AG04450 (cell line): ENCODE measurements around the gene IL1RAPL1. TPM values are rescaled to one million over a fixed set of nuclear protein-coding genes. Genes with fewer than 3 reads are reported as not detected.
A peak's percentile ranks its signal among the peaks of the same experiment; 100 is the strongest.

Source experiments
- CTCF ChIA-PET: fragments of 300-600, 350-600 bp; formaldehyde crosslinking; extraction: SDS; loops from one replicate; lab custom pipeline; 2022; ENCODE audit warnings: antibody characterized with exemption, inconsistent platforms; lab: Charles Lee
- POLR2A ChIA-PET: fragments of 350-600 bp; formaldehyde crosslinking; extraction: SDS; loops from one replicate; lab custom pipeline; 2021; ENCODE audit warnings: antibody characterized with exemption, inconsistent platforms; lab: Yijun Ruan, JAX
- DNase-seq: peaks from one replicate; pipeline ENCODE4 v3.0.0-alpha.2; 2011; ENCODE audit warnings: low read depth, low spot score
- H3K27ac ChIP-seq: one replicate; pipeline ENCODE4 v1.5.1; 2012; ENCODE audit warnings: low read depth, low read length, control low read depth
- H3K27me3 ChIP-seq: one replicate; pipeline ENCODE4 v1.6.0; 2012; ENCODE audit warnings: low read length; ENCODE audit not compliant: control insufficient read depth, insufficient read depth
- H3K4me3 ChIP-seq: 2 replicates; pipeline ENCODE4 v1.5.1; 2011; ENCODE audit warnings: mild to moderate bottlenecking, low read depth, low read length, control low read depth
- H3K9me3 ChIP-seq: 2 replicates; pipeline ENCODE4 v1.5.1; 2012; ENCODE audit warnings: low read length; ENCODE audit not compliant: control insufficient read depth, insufficient read depth
- CTCF ChIP-seq: IDR thresholded peaks from 2 replicates; pipeline ENCODE4 v1.5.1; 2011; ENCODE audit warnings: low read depth, low read length, control low read depth, inconsistent platforms
- polyA plus RNA-seq: library from polyadenylated mRNA; depleted of rRNA; stranded (reverse); fragments of >200 nt; gene quantifications from 2 replicates; pipeline ENCODE4 v1.2.3, GENCODE V29; 2011

IL1RAPL1 gene
- polyA plus RNA-seq, 1 experiment: 0.93 TPM

GRCh38 chrX:29641461-29641860, 1054.2 kb downstream of the IL1RAPL1 start:
- Histone ChIP-seq H3K27ac (no peak overlapping the region), H3K4me3 (no peak overlapping the region), H3K27me3 (no peaks in the 10 kb centered on the region), H3K9me3 (no peaks in the 10 kb centered on the region)
- CTCF ChIA-PET: no interaction called here
- TF ChIP-seq CTCF: no peak
- no peak for DNase-seq
- POLR2A ChIA-PET: no interaction called here

GRCh38 chrX:29643181-29643580, 1055.9 kb downstream of the IL1RAPL1 start:
- TF ChIP-seq CTCF: no peak
- ChIA-PET POLR2A (interaction anchor here (0.6 kb wide), 1 partner anchor 1127 kb away, joined by 3 read pairs; no protein-coding TSS in a partner anchor), CTCF (no interaction called here)
- no peak for DNase-seq
- Histone ChIP-seq H3K9me3 (no peaks in the 10 kb centered on the region), H3K4me3 (no peak overlapping the region), H3K27ac (no peak overlapping the region), H3K27me3 (no peaks in the 10 kb centered on the region)

GRCh38 chrX:29648161-29648560, 1060.9 kb downstream of the IL1RAPL1 start:
- DNase-seq: no peak
- Histone ChIP-seq H3K9me3 (no peaks in the 10 kb centered on the region), H3K27ac (no peak overlapping the region), H3K27me3 (no peaks in the 10 kb centered on the region), H3K4me3 (no peak overlapping the region)
- ChIA-PET POLR2A (no interaction called here), CTCF (no interaction called here)
- no peak for TF ChIP-seq CTCF

GRCh38 chrX:29652484-29652883, 1065.2 kb downstream of the IL1RAPL1 start:
- Histone ChIP-seq H3K9me3 (no peaks in the 10 kb centered on the region), H3K27me3 (no peaks in the 10 kb centered on the region), H3K4me3 (no peak overlapping the region), H3K27ac (no peak overlapping the region)
- ChIA-PET POLR2A (no interaction called here), CTCF (no interaction called here)
- peak; percentile 34 for DNase-seq
- TF ChIP-seq CTCF: no peak

GRCh38 chrX:29653721-29654120, 1066.5 kb downstream of the IL1RAPL1 start:
- no peak for DNase-seq
- Histone ChIP-seq H3K4me3 (no peak overlapping the region), H3K9me3 (no peaks in the 10 kb centered on the region), H3K27me3 (no peaks in the 10 kb centered on the region), H3K27ac (no peak overlapping the region)
- no peak for TF ChIP-seq CTCF
- ChIA-PET CTCF (no interaction called here), POLR2A (no interaction called here)
